Measurements from ENCODE around the gene RYR1. TPM values are rescaled to one million over a fixed set of nuclear protein-coding genes. Genes with fewer than 3 reads are reported as not detected.

The RYR1 gene
- total RNA-seq, 6 experiments from 2014 or later: not detected

Other genes with a start within 250 kb of the RYR1 start
- 1 to 10 TPM; 3.3 to 6.6 (median 5.7) TPM for gene DPF1, start 209.5 kb upstream of the RYR1 start, total RNA-seq (2021; fragmentation: NEBNext Ultra II Directional; extraction: Animal tissue kit (Norgen Biotek cat#: 25700))
- under 1 TPM in 2 of 6 experiments, not detected in 4; 0.35 to 0.81 TPM for gene PPP1R14A, start 177.3 kb upstream of the RYR1 start, total RNA-seq (2021; fragmentation: NEBNext Ultra II Directional; extraction: Animal tissue kit (Norgen Biotek cat#: 25700))
- gene SPINT2, start 169.1 kb upstream of the RYR1 start, total RNA-seq (2021; fragmentation: NEBNext Ultra II Directional; extraction: Animal tissue kit (Norgen Biotek cat#: 25700)): 1 to 10 TPM in 3 of 6 experiments, under 1 TPM in 3; 0.76 to 4.1 (median 0.98) TPM
- not detected for gene C19orf33, start 129.4 kb upstream of the RYR1 start, total RNA-seq (2021; fragmentation: NEBNext Ultra II Directional; extraction: Animal tissue kit (Norgen Biotek cat#: 25700))
- gene YIF1B, start 117.7 kb upstream of the RYR1 start, total RNA-seq (2021; fragmentation: NEBNext Ultra II Directional; extraction: Animal tissue kit (Norgen Biotek cat#: 25700)): 10 to 100 TPM; 80.8 to 98.5 (median 86.6) TPM
- 1 to 10 TPM; 2.6 to 9.2 (median 2.9) TPM for gene KCNK6, start 113.8 kb upstream of the RYR1 start, total RNA-seq (2021; fragmentation: NEBNext Ultra II Directional; extraction: Animal tissue kit (Norgen Biotek cat#: 25700))
- under 1 TPM in 5 of 6 experiments, not detected in 1; 0.14 to 0.66 (median 0.25) TPM for gene CATSPERG, start 97.9 kb upstream of the RYR1 start, total RNA-seq (2021; fragmentation: NEBNext Ultra II Directional; extraction: Animal tissue kit (Norgen Biotek cat#: 25700))
- gene PSMD8, start 59.1 kb upstream of the RYR1 start, total RNA-seq (2021; fragmentation: NEBNext Ultra II Directional; extraction: Animal tissue kit (Norgen Biotek cat#: 25700)): 100 to 1,000 TPM; 229 to 298 (median 259) TPM
- gene GGN, start 45.7 kb upstream of the RYR1 start, total RNA-seq (2021; fragmentation: NEBNext Ultra II Directional; extraction: Animal tissue kit (Norgen Biotek cat#: 25700)): 1 to 10 TPM; 1.7 to 3.2 (median 2.2) TPM
- 10 to 100 TPM; 11.7 to 15.3 (median 13.1) TPM for gene SPRED3, start 45.0 kb upstream of the RYR1 start, total RNA-seq (2021; fragmentation: NEBNext Ultra II Directional; extraction: Animal tissue kit (Norgen Biotek cat#: 25700))
- gene FAM98C, start 30.6 kb upstream of the RYR1 start, total RNA-seq (2021; fragmentation: NEBNext Ultra II Directional; extraction: Animal tissue kit (Norgen Biotek cat#: 25700)): 10 to 100 TPM; 12.5 to 16.9 (median 15.6) TPM
- not detected for gene RASGRP4, start 7.5 kb upstream of the RYR1 start, total RNA-seq (2021; fragmentation: NEBNext Ultra II Directional; extraction: Animal tissue kit (Norgen Biotek cat#: 25700))
- gene MAP4K1, start 184.3 kb downstream of the RYR1 start, total RNA-seq (2021; fragmentation: NEBNext Ultra II Directional; extraction: Animal tissue kit (Norgen Biotek cat#: 25700)): under 1 TPM in 3 of 6 experiments, not detected in 3; 0.27 to 0.74 (median 0.28) TPM
- 100 to 1,000 TPM; 227 to 241 (median 238) TPM for gene EIF3K, start 185.5 kb downstream of the RYR1 start, total RNA-seq (2021; fragmentation: NEBNext Ultra II Directional; extraction: Animal tissue kit (Norgen Biotek cat#: 25700))
- gene ACTN4, start 214.0 kb downstream of the RYR1 start, total RNA-seq (2021; fragmentation: NEBNext Ultra II Directional; extraction: Animal tissue kit (Norgen Biotek cat#: 25700)): 1,000 to 10,000 TPM in 5 of 6 experiments, 100 to 1,000 TPM in 1; 972 to 1,299 (median 1,250) TPM

Measured in HFFc6 (cell line).